ENCODE data around the gene KIF16B. TPM values are rescaled to one million over a fixed set of nuclear protein-coding genes. Genes with fewer than 3 reads are reported as not detected.

The KIF16B gene
- total RNA-seq, 1 experiment from 2014 or later: 16.6 TPM

DNA sequence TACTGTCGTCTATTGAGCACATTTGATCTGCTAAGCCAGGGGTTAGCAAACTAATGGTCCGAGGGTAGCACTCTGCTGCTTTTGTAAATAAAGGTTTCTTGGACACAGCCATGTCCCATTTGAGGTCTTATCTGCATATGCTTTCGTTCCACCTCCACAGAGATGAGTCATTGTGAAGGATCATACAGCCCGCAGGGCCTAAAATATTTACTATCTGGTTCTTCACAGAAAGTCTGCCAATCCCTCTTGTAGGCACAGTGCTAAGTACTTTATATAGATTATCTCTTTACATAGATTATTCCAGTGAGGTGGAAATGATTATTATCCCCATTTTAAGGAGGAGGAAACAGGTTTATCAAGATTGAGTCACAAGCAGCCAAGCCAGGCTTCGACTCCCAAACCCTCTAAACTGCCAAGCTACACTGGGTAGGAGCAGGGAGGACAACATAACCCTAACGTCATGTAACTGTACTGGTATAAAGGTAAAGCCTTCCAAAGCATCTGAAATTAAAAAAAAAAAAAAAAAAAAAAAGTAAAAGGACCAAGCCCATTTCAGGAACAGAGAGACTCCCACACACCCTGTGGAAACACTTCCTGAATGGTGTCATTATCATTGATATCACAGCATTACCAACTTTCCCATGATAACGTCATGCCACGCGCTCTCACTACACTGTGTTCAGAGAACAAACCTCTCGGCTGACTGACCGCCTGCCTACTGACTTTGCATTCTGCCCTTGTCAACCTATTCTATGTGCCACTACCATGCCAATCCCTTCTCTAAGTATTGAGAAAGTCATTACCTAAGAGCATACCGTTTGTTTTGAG is 101.0 kb downstream of the KIF16B start:
- no TSS peak for BruUV-seq (replicated peaks)
- DNase-seq (ENCODE audit: low read depth, low spot score) (no peak), ATAC-seq (no peak)
- Histone ChIP-seq H3K9me3 (ENCODE audit: control insufficient read depth, insufficient read depth, low read depth, low read length) (no peaks in the 10 kb centered on the region), H3K27ac (ENCODE audit: low read length) (no peak overlapping the region), H3K27me3 (ENCODE audit: control insufficient read depth, insufficient read depth, low read length) (no peaks in the 10 kb centered on the region), H3K4me1 (ENCODE audit: control insufficient read depth, insufficient read depth, low read length) (no peaks in the 10 kb centered on the region), H3K36me3 (ENCODE audit: control insufficient read depth, insufficient read depth, low read length) (no peaks in the 10 kb centered on the region), H3K4me3 (ENCODE audit: low read depth in 2 of 2, low read length in 2 of 2) (no peak overlapping the region)
- ChIA-PET CTCF (no interaction called here), POLR2A (no interaction called here)
- in situ Hi-C loops (cut with HindIII; ENCODE audit: low pct_unique_long_range_greater_than_20kb, low sequenced_read_pairs) (no loop called here), intact Hi-C loops (cut with micrococcal nuclease; ENCODE audit: unreplicated experiment) (no loop called here)
- TF ChIP-seq, protein P1, sequence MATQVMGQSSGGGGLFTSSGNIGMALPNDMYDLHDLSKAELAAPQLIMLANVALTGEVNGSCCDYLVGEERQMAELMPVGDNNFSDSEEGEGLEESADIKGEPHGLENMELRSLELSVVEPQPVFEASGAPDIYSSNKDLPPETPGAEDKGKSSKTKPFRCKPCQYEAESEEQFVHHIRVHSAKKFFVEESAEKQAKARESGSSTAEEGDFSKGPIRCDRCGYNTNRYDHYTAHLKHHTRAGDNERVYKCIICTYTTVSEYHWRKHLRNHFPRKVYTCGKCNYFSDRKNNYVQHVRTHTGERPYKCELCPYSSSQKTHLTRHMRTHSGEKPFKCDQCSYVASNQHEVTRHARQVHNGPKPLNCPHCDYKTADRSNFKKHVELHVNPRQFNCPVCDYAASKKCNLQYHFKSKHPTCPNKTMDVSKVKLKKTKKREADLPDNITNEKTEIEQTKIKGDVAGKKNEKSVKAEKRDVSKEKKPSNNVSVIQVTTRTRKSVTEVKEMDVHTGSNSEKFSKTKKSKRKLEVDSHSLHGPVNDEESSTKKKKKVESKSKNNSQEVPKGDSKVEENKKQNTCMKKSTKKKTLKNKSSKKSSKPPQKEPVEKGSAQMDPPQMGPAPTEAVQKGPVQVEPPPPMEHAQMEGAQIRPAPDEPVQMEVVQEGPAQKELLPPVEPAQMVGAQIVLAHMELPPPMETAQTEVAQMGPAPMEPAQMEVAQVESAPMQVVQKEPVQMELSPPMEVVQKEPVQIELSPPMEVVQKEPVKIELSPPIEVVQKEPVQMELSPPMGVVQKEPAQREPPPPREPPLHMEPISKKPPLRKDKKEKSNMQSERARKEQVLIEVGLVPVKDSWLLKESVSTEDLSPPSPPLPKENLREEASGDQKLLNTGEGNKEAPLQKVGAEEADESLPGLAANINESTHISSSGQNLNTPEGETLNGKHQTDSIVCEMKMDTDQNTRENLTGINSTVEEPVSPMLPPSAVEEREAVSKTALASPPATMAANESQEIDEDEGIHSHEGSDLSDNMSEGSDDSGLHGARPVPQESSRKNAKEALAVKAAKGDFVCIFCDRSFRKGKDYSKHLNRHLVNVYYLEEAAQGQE (IDR thresholded peaks at IDR 0.05; ENCODE audit: insufficient read depth in 1 of 2, low read depth in 2 of 2, low read length in 1 of 2): no peak

DNA sequence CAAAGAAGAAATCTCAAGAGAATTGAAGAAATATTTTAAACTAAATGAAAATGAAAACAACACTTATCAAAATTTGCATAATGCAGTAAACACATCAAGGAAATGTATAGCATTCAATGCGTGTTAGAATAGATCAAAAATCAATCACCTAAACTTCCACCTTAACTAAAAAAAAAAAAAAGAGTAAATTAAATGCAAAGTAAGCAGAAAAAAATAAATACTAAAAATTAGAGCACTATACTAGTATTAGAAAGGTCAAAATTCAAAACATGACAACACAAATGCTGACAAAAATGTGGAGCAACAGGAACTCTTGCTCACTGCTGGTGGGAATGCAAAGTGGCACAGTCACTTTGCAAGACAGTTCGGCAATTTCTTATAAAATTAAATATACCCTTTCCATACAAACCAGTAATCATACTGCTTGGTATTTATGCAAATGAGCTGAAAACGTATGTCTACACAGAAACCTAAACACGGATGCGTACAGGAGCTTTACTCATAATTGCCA is 103.8 kb downstream of the KIF16B start:
- TF ChIP-seq POLR2AphosphoS5 (IDR thresholded peaks at IDR 0.05; ENCODE audit: low read depth, low read length) (no peak), TCF7L2 (IDR thresholded peaks at IDR 0.05; ENCODE audit: low read depth, low read length) (no peak), SIN3A (IDR thresholded peaks at IDR 0.05; ENCODE audit: borderline replicate concordance, insufficient read depth, low read depth, low read length) (no peak)
- TF ChIP-seq, protein P2, sequence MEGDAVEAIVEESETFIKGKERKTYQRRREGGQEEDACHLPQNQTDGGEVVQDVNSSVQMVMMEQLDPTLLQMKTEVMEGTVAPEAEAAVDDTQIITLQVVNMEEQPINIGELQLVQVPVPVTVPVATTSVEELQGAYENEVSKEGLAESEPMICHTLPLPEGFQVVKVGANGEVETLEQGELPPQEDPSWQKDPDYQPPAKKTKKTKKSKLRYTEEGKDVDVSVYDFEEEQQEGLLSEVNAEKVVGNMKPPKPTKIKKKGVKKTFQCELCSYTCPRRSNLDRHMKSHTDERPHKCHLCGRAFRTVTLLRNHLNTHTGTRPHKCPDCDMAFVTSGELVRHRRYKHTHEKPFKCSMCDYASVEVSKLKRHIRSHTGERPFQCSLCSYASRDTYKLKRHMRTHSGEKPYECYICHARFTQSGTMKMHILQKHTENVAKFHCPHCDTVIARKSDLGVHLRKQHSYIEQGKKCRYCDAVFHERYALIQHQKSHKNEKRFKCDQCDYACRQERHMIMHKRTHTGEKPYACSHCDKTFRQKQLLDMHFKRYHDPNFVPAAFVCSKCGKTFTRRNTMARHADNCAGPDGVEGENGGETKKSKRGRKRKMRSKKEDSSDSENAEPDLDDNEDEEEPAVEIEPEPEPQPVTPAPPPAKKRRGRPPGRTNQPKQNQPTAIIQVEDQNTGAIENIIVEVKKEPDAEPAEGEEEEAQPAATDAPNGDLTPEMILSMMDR (IDR thresholded peaks at IDR 0.05): no peak
- TF ChIP-seq, protein P1 (IDR thresholded peaks at IDR 0.05; ENCODE audit: insufficient read depth in 1 of 2, low read depth in 2 of 2, low read length in 1 of 2): no peak
- intact Hi-C loops (cut with micrococcal nuclease; ENCODE audit: unreplicated experiment): no loop called here
- Histone ChIP-seq H3K36me3 (ENCODE audit: control insufficient read depth, insufficient read depth, low read length) (no peaks in the 10 kb centered on the region), H3K9me3 (ENCODE audit: control insufficient read depth, insufficient read depth, low read depth, low read length) (no peaks in the 10 kb centered on the region), H3K4me1 (ENCODE audit: control insufficient read depth, insufficient read depth, low read length) (no peaks in the 10 kb centered on the region), H3K4me3 (ENCODE audit: low read depth in 2 of 2, low read length in 2 of 2) (no peak overlapping the region), H3K27ac (ENCODE audit: low read length) (no peak overlapping the region), H3K27me3 (ENCODE audit: control insufficient read depth, insufficient read depth, low read length) (no peaks in the 10 kb centered on the region)
- CTCF ChIA-PET: no interaction called here
- POLR2A ChIA-PET: no interaction called here
- in situ Hi-C loops (cut with HindIII; ENCODE audit: low pct_unique_long_range_greater_than_20kb, low sequenced_read_pairs): no loop called here
- DNase-seq (ENCODE audit: low read depth, low spot score): no peak
- ATAC-seq: no peak
- no TSS peak for BruUV-seq (replicated peaks)
